OCI-LY1 (cell line): ENCODE measurements around the gene DNAJB6.

Experiments used
- CTCF ChIP-seq: fragments of 200-600 bp; sonication (generic), shearing (Covaris generic); IDR thresholded peaks from 2 replicates; pipeline ENCODE4 v1.5.1; 2017; ENCODE audit warnings: mild to moderate bottlenecking, antibody characterized with exemption, low read length, moderate library complexity, mixed read lengths
- EZH2 ChIP-seq: fragments of 200-600 bp; sonication (generic), shearing (Covaris generic); IDR thresholded peaks from 2 replicates; pipeline ENCODE4 v1.8.0; 2017; ENCODE audit warnings: borderline replicate concordance, mixed run types, mild to moderate bottlenecking, antibody characterized with exemption, low read length, moderate library complexity, mixed read lengths

- TF ChIP-seq CTCF (no peak), EZH2 (no peak)
Measured at GRCh38 chr7:157405501-157405900, 68.7 kb downstream of the DNAJB6 start.
